Measurements from ENCODE around the gene ZCCHC14.

ZCCHC14 gene

DNA sequence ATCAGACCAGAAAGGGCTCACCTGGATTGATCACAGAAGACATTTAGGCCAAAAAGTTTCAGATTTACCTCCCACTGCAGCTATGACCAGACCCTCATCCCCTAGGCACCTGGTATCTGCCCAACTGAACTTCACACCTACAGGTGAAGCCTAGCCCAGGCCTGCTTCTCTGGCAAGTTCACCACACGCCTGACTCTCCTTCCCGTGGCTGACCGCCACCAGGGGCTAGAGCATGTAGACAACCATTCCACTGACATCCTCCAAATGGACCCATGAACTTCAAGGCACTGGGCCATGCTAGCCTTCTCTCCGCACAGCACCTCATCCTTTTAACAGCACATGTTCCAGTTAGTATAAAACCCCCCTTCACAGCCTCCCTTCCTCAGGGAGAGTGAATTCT is 18.8 kb downstream of the ZCCHC14 start:
- DNase-seq = no peak

DNA sequence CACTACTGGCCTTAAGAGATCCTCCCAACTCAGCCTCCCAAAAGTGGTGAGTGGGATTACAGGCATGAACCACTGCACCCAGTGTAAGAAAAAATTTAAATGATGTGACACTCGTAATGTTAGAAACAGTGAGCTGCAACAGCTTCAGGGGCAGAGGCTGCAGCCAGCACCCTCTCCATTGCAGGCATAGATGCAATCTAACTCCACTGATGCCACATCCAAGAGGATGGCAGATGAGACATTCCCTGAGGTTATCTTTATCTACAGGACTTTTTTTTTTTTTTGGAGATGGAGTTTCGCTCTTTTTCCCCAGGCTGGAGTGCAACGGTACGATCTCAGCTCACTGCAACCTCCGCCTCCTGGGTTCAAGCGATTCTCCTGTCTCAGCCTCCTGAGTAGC is 19.9 kb downstream of the ZCCHC14 start:
- DNase-seq = no peak

- DNase-seq = no peak
Observed at GRCh38 chr16:87472142-87472778, 20.6 kb downstream of the ZCCHC14 start.

GRCh38 chr16:87471278-87472141 is 21.3 kb downstream of the ZCCHC14 start:
- no peak for DNase-seq

- no peak for DNase-seq
Observed at GRCh38 chr16:87470332-87470731, 22.5 kb downstream of the ZCCHC14 start.

GRCh38 chr16:87469169-87469568 is 23.7 kb downstream of the ZCCHC14 start:
- no peak for DNase-seq

DNA sequence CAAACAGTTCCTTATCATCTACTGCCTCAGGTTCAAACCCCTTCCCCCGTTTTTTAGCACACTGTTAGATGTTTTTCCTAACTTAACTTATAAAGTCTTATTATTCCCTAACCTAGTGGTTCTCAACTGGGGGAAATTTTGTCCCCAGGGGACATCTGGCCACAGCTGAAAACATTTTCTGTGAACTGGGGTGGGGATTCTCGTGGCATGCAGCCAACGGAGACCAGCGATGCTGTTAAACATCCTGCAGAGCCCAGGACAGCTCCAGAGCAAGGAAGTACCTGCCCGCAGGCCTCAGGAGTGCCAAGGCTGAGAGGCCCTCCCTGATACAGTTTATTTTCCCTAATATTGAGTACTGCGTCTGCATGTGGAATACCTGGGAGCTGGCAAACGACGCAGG is 24.3 kb downstream of the ZCCHC14 start:
- DNase-seq = no peak

DNA sequence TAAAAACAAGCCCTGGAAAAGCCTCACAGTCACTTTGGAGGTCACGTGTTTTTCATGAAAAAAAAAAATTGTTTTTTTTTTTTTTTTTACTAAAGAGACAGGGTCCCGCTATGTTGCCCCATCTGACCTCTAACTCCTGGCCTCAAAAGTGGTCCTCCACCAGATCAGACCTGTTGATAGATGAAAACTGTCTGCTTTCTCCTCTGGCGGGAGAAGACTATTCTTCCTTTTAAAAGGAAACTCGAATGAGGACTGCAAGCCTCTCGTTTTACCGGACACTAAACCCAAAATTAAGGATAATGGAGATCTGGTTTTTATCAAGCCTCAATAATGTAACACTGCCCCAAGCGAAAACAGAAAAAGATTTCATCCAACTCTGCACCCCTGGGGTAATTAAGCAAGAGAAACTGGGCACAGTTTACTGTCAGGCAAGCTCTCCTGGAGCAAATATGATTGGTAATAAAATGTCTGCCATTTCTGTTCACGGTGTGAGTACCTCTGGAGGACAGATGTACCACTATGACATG is 25.8 kb downstream of the ZCCHC14 start:
- no peak for DNase-seq

GRCh38 chr16:87465879-87466278 is 26.9 kb downstream of the ZCCHC14 start:
- DNase-seq = no peak

DNA sequence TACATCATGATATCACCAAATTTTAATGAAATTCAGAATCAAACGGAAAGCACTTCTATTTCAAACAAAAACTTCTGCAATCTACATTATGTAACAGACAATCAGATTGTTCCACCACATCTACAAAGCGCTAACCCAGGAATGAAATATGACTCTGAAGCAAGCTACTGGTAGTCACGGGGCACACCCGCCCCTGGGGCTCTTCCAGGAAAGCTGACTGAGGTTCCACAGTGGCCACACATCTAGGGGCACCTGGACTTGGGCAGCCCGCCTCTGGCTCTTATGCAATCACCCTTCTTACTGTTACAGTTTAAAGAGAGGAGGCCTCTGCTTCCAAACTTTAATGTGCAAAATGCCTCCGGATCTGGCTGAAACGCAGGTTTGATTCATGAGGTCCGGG is 27.5 kb downstream of the ZCCHC14 start:
- DNase-seq = peak; percentile 85

GRCh38 chr16:87464691-87465300 is 28.0 kb downstream of the ZCCHC14 start:
- DNase-seq = peak; percentile 65

DNA sequence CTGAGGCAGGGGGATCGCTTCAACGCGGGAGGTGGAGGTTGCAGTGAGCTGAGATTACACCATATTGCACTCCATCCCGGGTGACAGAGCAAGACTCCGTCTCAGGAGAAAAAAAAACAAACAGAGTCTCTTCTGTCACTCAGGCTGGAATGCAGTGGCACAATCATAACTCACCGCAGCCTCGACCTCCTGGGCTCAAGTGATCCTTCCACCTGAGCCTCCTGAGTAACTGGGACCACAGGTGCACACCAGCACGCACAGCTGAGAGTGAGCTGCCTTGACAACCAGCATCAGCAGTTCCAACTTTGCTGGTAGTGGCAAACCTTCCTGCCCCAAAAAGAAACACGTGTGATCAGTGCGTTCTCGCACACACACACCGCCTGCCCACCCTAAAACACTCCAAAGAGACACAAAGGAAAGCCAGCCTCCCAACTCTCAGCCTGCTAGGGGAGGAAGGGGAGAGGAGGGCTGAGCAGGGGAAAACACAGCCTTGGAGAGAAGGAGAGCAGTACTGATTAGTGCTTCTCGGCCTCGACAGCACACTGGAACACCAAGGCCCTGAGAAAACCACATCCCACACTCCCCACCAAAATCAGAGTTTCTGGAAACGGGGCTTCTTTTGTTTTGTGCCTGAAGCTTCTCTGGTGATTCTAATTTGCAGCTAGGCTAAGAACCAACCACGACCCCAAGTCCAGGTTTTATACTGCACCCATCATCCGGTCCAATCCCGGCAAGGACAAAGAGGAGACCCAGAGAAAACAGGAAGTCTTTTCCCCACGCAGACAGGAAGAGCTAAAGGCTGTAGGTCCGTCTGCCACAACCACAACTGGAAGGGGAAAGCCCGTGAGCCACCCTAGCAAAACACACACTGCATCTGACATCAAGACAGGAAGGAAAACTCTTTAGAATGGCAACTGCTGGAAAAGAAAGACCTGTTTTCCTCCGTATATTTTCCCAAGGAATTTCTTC is 28.8 kb downstream of the ZCCHC14 start:
- peak; percentile 68 for DNase-seq

- DNase-seq = peak; percentile 61
Observed at GRCh38 chr16:87461466-87461991, 31.3 kb downstream of the ZCCHC14 start.

DNA sequence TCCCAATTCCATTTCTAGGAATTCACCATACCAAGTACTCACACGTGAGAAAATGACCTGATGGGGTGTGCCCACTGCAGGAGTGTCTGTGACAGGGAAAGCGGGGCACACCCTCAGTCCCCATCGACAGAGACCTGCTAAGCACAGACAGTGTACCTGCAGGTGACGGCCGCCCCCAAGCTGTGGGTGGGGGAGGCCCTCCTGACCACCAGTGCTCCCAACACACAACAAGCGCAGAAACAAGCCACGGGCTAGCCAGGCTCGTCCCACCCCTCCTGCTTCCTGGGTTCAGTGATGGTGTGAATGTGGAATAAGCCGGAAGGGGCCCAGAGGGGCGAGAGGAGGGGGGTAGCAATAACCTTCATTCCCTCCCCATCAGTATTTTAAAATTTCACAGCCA is 31.9 kb downstream of the ZCCHC14 start:
- DNase-seq = no peak

DNA sequence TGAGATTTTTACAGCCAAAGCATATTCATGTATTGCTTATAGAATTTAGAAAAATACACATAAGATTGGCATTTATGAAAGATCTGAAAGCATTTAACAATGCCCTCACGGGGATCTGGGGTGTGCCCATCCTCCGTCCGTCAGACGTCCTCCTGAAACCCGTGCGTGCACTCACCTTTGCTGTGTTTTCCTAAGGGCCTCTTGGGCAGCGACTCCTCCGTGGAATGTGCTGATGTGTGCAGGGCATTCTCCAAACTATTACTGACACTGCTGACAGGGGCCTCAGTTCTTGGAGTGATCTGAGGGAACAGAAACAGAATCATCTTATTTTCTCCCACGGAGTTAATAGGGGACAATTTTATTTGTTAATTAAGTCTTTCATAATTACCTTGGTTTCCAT is 33.0 kb downstream of the ZCCHC14 start:
- no peak for DNase-seq

GRCh38 chr16:87459027-87459426 is 33.8 kb downstream of the ZCCHC14 start:
- DNase-seq = no peak

DNA sequence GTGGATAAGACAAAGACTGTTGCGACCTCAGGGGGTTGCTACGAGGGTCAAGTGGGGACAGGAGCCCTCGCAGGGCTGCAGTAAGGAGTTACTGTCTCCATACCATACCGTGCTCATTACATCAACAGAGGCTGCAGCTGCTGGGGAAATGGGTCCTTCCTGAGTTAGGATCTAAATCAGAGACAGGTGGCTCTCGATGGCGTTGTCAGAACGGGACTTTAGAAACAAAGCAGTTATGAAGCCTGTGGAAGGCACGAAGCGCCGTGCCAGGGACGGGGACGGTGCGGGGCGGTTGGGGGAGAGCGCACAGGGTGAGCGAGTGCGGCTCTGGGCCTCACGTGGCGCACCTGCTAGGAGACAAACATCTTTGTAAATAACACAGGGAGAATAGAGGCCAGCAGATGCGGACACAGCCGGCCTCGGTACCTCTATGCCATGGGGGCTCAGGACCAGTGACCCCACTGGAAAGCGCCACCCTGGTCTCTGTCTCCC is 34.4 kb downstream of the ZCCHC14 start:
- DNase-seq = no peak

GRCh38 chr16:87457709-87458423 is 35.0 kb downstream of the ZCCHC14 start:
- DNase-seq = peak; percentile 61

DNA sequence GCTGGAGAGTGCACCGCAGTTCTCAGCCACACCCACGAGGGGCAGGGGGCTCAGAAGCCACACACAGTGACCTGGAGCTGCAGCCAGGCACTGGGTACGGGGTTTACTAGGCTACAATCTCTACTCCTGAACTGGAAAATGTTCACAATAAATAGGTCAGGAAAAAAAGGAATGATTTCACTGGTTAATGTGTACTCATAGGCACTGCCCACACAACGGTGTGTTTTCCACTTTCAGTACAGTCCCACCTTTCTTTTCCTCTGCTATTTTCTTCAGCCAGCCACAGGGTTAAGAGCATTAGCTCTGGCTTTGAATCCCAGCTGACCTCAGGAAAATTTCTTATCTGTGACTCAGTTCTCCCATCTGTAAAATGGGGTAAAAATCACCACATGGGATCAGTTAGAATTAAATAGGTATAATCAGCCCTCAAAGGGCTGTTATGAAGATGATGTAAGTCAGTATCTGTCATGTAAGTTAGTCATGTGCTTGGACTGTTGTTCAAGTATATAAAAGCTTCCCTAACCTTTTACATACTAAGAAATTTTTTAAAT is 35.7 kb downstream of the ZCCHC14 start:
- no peak for DNase-seq

DNA sequence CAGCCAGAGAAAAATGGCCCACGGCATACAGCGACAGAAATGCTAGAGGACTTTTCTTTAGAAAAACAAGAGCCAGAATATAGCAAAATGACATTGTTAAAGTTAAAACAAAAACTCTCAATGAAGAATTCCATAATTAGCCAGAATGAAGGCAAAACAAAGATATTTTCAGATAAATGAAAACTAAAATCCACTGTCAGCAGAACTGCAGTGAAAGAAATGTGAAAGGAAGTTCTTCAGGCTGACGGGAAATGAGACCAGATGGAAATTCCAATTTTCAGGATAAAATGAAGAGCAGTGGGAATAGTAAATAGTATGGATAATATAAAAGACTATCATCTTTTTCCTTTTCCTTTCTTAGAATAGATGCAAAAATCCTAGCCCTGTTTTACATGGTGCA is 38.4 kb downstream of the ZCCHC14 start:
- DNase-seq = no peak

GRCh38 chr16:87453326-87453725 is 39.5 kb downstream of the ZCCHC14 start:
- DNase-seq = no peak
